ENCODE data around the gene ZNF189.

ZNF189 gene

DNA sequence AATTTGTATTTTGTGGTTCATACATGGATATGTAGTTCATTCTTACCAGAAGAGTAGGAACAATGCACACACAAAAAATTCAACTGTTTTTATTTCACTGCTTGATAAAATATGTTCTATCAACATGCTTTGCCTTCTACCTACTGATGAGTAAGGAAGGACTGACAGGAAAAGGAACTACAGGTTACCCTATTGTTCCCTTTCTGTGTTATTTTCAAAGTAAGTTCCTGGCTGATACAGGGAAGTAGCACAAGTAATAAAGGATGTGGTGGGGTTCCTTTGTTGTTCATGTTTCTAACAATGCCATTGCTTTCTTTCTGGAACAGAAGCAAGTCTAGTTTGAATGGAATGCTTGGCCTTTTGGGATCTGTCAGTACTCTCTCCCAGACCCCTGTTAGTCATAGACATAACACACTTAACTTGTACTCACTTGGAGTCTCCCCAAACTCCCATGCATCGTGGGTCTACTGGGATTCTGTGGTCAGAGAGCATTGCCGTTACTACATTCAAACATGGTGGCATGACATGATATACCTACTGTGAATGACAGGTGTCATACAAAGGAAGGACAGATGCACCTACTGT lies 57.1 kb downstream of the ZNF189 start:
- no peak for DNase-seq

DNA sequence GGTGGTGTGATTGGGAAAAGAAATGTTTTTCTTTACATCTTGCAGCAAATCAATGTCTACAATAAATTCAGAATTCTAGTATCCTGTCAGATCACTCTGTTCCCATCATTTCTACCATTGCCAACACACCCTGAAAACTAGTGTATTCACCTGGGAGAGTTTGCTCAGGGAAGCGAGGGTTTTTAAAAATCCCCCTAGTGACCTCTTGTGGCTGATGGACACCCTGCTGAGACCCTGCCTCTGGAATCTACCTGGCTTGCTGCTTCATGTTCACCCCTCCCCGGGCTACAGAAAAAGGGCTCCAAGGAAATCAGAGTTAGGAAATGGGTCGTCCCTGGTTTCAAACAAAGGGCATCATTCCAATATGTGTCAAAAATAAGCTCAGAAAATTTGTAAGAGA lies 58.4 kb downstream of the ZNF189 start:
- DNase-seq = no peak

DNA sequence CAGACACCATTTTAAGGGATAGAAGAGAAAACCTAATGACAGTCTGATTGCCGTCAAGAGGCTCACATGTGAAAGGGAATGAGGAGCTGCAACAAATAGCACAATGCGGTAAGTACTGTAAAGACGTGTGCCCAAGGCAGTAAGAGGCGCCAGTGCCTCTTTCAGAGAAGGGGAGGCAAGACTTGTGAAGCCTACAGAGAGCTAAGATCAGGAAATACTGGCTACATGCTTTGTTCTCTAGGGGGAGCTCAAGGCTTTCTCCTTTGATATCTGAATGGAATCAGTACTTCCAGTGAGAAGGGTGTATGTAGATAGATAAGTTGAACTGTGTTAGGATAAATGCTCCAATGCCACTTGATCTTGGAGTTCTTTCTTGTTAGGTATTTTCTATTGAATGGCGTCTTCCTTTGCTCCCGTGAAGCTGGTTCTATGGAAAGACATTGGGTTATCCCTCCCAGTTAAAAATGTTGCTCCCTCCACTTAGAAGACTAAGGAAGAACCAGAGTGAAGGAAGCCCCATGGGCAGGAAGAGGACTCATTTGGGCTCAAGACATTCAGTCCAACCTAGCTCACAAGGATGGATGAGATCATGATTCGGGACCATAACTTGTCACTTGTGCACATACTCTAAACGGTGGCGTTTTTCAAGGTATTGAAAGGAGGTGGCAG lies 60.4 kb downstream of the ZNF189 start:
- peak; percentile 55 to 67 for DNase-seq
